Measurements from ENCODE around the gene FARS2.

DNA sequence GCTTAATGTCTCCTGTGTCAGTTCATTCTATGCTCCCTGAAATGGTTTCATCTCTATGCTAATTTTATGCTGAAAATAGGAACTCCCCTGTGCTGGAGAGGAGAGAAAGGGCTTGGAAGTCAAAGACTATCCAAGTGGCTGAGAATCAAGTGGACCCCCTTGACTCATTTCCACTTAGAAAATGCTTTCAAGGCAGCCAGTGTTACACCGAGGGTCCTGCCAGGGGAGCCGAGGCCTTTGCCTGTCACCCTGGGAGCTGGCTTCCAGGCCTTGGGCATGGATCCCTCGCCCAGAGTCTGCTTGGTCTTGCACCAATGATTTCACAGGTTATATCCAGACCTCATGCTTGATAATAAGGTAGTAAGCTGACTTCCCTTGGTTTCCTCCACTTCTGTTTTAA is 402.8 kb downstream of the FARS2 start:
- no peak for TF ChIP-seq CTCF (IDR thresholded peaks at IDR 0.05)
- TF ChIP-seq POLR2A (IDR thresholded peaks at IDR 0.05; ENCODE audit: low read length) = no peak

Measured in A549 (cell line).